Panc1 (cell line): Measurements from ENCODE around the gene INTS11. TPM values are rescaled to one million over a fixed set of nuclear protein-coding genes. Genes with fewer than 3 reads are reported as not detected.

Source experiments
- ATAC-seq: fragments of 200-7000 bp; cut with Tn5 transposase; 2 replicates; pipeline ENCODE4 v1.9.1; 2020; ENCODE audit warnings: mild to moderate bottlenecking, moderate library complexity
- BruUV-seq: library from RNA; stranded (reverse); fragments of 400-500 nt; replicated peaks from 2 replicates; lab custom pipeline; 2021; lab: Mats Ljungman, UMichigan
- CTCF ChIA-PET: fragments of 300-600 bp; sonication (Branson Sonifier 250); formaldehyde crosslinking; loops from one replicate; lab custom pipeline; 2022; ENCODE audit warnings: antibody characterized with exemption; lab: Charles Lee
- POLR2A ChIA-PET: fragments of 300-600 bp; sonication (Branson Sonifier 250); formaldehyde crosslinking; loops from one replicate; lab custom pipeline; 2022; ENCODE audit warnings: antibody characterized with exemption; lab: Charles Lee
- DNase-seq: peaks from one replicate; pipeline ENCODE4 v3.0.0-alpha.2; 2010; ENCODE audit warnings: low read depth, low spot score
- H3K27ac ChIP-seq: 2 replicates; pipeline ENCODE4 v1.5.1; 2011; ENCODE audit warnings: mild to moderate bottlenecking, low read length, inconsistent platforms
- H3K27me3 ChIP-seq: fragments of 200-500 bp; sonication (Bioruptor generic); 2 replicates; pipeline ENCODE4 v1.6.0; 2014; ENCODE audit warnings: low read length, inconsistent platforms; ENCODE audit not compliant: control insufficient read depth, insufficient read depth
- H3K36me3 ChIP-seq: fragments of 200-500 bp; sonication (Bioruptor generic); 2 replicates; pipeline ENCODE4 v1.5.1; 2014; ENCODE audit warnings: inconsistent platforms, mild to moderate bottlenecking, low read length, moderate library complexity; ENCODE audit not compliant: control insufficient read depth, insufficient read depth
- H3K4me1 ChIP-seq: 2 replicates; pipeline ENCODE4 v1.5.1; 2011; ENCODE audit warnings: inconsistent platforms, mild to moderate bottlenecking, low read length, moderate library complexity; ENCODE audit not compliant: control insufficient read depth, insufficient read depth
- H3K4me3 ChIP-seq, 2 experiments: 2 replicates each; pipeline ENCODE4 v1.5.1; 2011 to 2012; ENCODE audit warnings: low read depth in 2 of 2, low read length in 2 of 2, mild to moderate bottlenecking in 2 of 2, inconsistent platforms in 1 of 2, moderate library complexity in 1 of 2
- H3K9me3 ChIP-seq: fragments of 200-500 bp; sonication (Bioruptor generic); 2 replicates; pipeline ENCODE4 v1.5.1; 2014; ENCODE audit warnings: low read depth, mild to moderate bottlenecking, inconsistent platforms, low read length, moderate library complexity; ENCODE audit not compliant: control insufficient read depth, insufficient read depth
- CTCF ChIP-seq: fragments of 450-650 bp; IDR thresholded peaks from 2 replicates; pipeline ENCODE4 v1.5.1; 2017; ENCODE audit warnings: mild to moderate bottlenecking
- POLR2AphosphoS5 ChIP-seq: IDR thresholded peaks from 2 replicates; pipeline ENCODE4 v1.6.1; 2012; ENCODE audit warnings: mild to moderate bottlenecking, low read depth, low read length, moderate library complexity
- REST ChIP-seq, 2 experiments: IDR thresholded peaks; 2 replicates each; pipeline ENCODE4 v1.6.1; 2011 to 2012; ENCODE audit warnings: low read depth in 2 of 2, control low read depth in 1 of 2, low read length in 1 of 2, mild to moderate bottlenecking in 1 of 2, moderate library complexity in 1 of 2; ENCODE audit not compliant: insufficient read depth in 1 of 2
- SIN3A ChIP-seq: IDR thresholded peaks from 2 replicates; pipeline ENCODE4 v1.6.1; 2012; ENCODE audit warnings: low read depth, mild to moderate bottlenecking, low read length, moderate library complexity, borderline replicate concordance; ENCODE audit not compliant: insufficient read depth
- TCF7L2 ChIP-seq: IDR thresholded peaks from 2 replicates; pipeline ENCODE4 v1.6.1; 2011; ENCODE audit warnings: mild to moderate bottlenecking, low read depth, low read length, inconsistent platforms
- in situ Hi-C: cut with HindIII; loops from 2 replicates; pipeline ENCODE4 v1.10.0; 2016; ENCODE audit warnings: low sequenced_read_pairs, low pct_unique_long_range_greater_than_20kb
- intact Hi-C: fragments of 100-400 bp; cut with micrococcal nuclease; formaldehyde crosslinking; loops from one replicate; pipeline ENCODE4 v1.10.0; 2022; ENCODE audit not compliant: unreplicated experiment
- total RNA-seq: library from RNA; stranded (reverse); gene quantifications from one replicate; pipeline ENCODE4 v1.2.1, GENCODE V29; 2021; ENCODE audit not compliant: unreplicated experiment

INTS11 gene
- total RNA-seq, 1 experiment from 2014 or later = 114 TPM

- ChIA-PET POLR2A (no interaction called here), CTCF (no interaction called here)
- ATAC-seq (no peak), DNase-seq (no peak)
- TF ChIP-seq SIN3A (no peak), CTCF (no peak)
- Histone ChIP-seq H3K27me3 (no peaks in the 10 kb centered on the region), H3K9me3 (no peaks in the 10 kb centered on the region), H3K27ac (no peak overlapping the region), H3K36me3 (no peaks in the 10 kb centered on the region), H3K4me3 (no peak overlapping the region), H3K4me1 (peaks cover 22% of the 10 kb centered on the region)
- intact Hi-C loops = no loop called here
- in situ Hi-C loops = no loop called here
- no TSS peak for BruUV-seq
Measured at GRCh38 chr1:1278620-1279019, 45.8 kb downstream of the INTS11 start.

- BruUV-seq = TSS peak; percentile 84
- Histone ChIP-seq H3K4me3 (no peak overlapping the region), H3K27me3 (no peaks in the 10 kb centered on the region), H3K4me1 (peaks cover 20% of the 10 kb centered on the region), H3K36me3 (no peaks in the 10 kb centered on the region; the same call in 1 of the 2 replicates), H3K27ac (no peak overlapping the region), H3K9me3 (no peaks in the 10 kb centered on the region)
- TF ChIP-seq SIN3A = no peak
- TF ChIP-seq TCF7L2 = no peak
- no peak for TF ChIP-seq REST (IDR thresholded peaks at IDR 0.05; ENCODE audit: insufficient read depth in 1 of 2, low read depth in 2 of 2, low read length in 1 of 2)
- TF ChIP-seq CTCF = no peak
- no peak for TF ChIP-seq POLR2AphosphoS5
- intact Hi-C loops (no loop called here), in situ Hi-C loops (no loop called here)
- no peak for DNase-seq
- no peak for ATAC-seq
- ChIA-PET POLR2A (no interaction called here), CTCF (no interaction called here)
Measured at GRCh38 chr1:1275836-1276235, 48.6 kb downstream of the INTS11 start.
